Mammary epithelial cell (primary cell): ENCODE data around the gene CMSS1.

Experiments
- EZH2 ChIP-seq: IDR thresholded peaks from 2 replicates; pipeline ENCODE4 v1.6.1; 2012; ENCODE audit warnings: low read length, inconsistent platforms, borderline replicate concordance
- TF ChIP-seq, protein P1 (sequence below), 2 donors: IDR thresholded peaks in 1 of 2; conservative IDR thresholded peaks in 1 of 2; 2 replicates each; pipeline ENCODE4 v1.5.1; 2011 to 2012; ENCODE audit warnings: inconsistent platforms in 2 of 2, low read length in 2 of 2, mild to moderate bottlenecking in 2 of 2, control low read depth in 1 of 2, low read depth in 1 of 2; ENCODE audit not compliant: insufficient read depth in 1 of 2; ENCODE audit errors: extremely low read depth in 1 of 2

GRCh38 chr3:100110162-100110561 is 292.5 kb downstream of the CMSS1 start:
- no peak for TF ChIP-seq EZH2
- TF ChIP-seq, protein P1, sequence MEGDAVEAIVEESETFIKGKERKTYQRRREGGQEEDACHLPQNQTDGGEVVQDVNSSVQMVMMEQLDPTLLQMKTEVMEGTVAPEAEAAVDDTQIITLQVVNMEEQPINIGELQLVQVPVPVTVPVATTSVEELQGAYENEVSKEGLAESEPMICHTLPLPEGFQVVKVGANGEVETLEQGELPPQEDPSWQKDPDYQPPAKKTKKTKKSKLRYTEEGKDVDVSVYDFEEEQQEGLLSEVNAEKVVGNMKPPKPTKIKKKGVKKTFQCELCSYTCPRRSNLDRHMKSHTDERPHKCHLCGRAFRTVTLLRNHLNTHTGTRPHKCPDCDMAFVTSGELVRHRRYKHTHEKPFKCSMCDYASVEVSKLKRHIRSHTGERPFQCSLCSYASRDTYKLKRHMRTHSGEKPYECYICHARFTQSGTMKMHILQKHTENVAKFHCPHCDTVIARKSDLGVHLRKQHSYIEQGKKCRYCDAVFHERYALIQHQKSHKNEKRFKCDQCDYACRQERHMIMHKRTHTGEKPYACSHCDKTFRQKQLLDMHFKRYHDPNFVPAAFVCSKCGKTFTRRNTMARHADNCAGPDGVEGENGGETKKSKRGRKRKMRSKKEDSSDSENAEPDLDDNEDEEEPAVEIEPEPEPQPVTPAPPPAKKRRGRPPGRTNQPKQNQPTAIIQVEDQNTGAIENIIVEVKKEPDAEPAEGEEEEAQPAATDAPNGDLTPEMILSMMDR (conservative IDR thresholded peaks at IDR 0.05 in 1 of 2, IDR thresholded peaks at IDR 0.05 in 1 of 2; ENCODE audit: extremely low read depth in 1 of 2, insufficient read depth in 1 of 2, low read depth in 1 of 2, low read length in 2 of 2): no peak
